HepG2 (cell line): ENCODE data around the gene ETV2. TPM values are rescaled to one million over a fixed set of nuclear protein-coding genes. Genes with fewer than 3 reads are reported as not detected.

ENCODE experiments used
- ATF1 ChIP-seq: IDR thresholded peaks from 2 replicates; pipeline ENCODE4 v1.6.1; 2016; ENCODE audit warnings: mild to moderate bottlenecking, control low read depth
- FLYWCH1 ChIP-seq: sonication (generic); formaldehyde crosslinking; IDR thresholded peaks from 2 replicates; pipeline ENCODE4 v1.8.1; 2023; ENCODE audit warnings: mild to moderate bottlenecking, missing genetic modification reagents
- HHEX ChIP-seq: IDR thresholded peaks from 2 replicates; pipeline ENCODE4 v1.6.1; 2016; ENCODE audit warnings: control low read depth
- IKZF5 ChIP-seq: IDR thresholded peaks from 2 replicates; pipeline ENCODE4 v1.6.1; 2018; ENCODE audit warnings: missing genetic modification reagents, mild to moderate bottlenecking, missing compliant biosample characterization
- KLF12 ChIP-seq: sonication (generic); formaldehyde crosslinking; IDR thresholded peaks from 2 replicates; pipeline ENCODE4 v1.4.0; 2020; ENCODE audit warnings: missing genetic modification reagents, borderline replicate concordance
- MED8 ChIP-seq: sonication (generic); formaldehyde crosslinking; IDR thresholded peaks from 2 replicates; pipeline ENCODE4 v1.8.1; 2023; ENCODE audit warnings: mild to moderate bottlenecking, missing genetic modification reagents; ENCODE audit not compliant: insufficient replicate concordance
- MLLT10 ChIP-seq: sonication (generic); formaldehyde crosslinking; IDR thresholded peaks from 2 replicates; pipeline ENCODE4 v1.4.0; 2020; ENCODE audit warnings: missing genetic modification reagents
- RBM39 ChIP-seq: fragments of 200-400 bp; formaldehyde crosslinking; IDR thresholded peaks from one replicate; pipeline ENCODE4 v1.6.1; 2018; ENCODE audit warnings: antibody characterized with exemption, mild to moderate bottlenecking, low read depth, low read length; ENCODE audit not compliant: poor library complexity, severe bottlenecking
- RNF219 ChIP-seq: sonication (generic); formaldehyde crosslinking; IDR thresholded peaks from 2 replicates; pipeline ENCODE4 v1.5.0; 2020; ENCODE audit warnings: mild to moderate bottlenecking, missing genetic modification reagents
- SRSF1 ChIP-seq: fragments of 200-400 bp; formaldehyde crosslinking; optimal IDR thresholded peaks from 2 replicates; pipeline ENCODE3; 2017; ENCODE audit warnings: mild to moderate bottlenecking, low read depth, low read length, moderate library complexity
- ZBTB40 ChIP-seq, 2 experiments: fragments of 450-650 bp in 1 of 2; sonication (generic) in 1 of 2; formaldehyde crosslinking in 1 of 2; IDR thresholded peaks; 2 replicates each; pipeline versions ENCODE4 v1.6.1 to v1.8.0; 2016 to 2022; ENCODE audit warnings: antibody characterized with exemption in 1 of 2, mild to moderate bottlenecking in 1 of 2, missing genetic modification reagents in 1 of 2
- ZNF275 ChIP-seq: sonication (generic); formaldehyde crosslinking; IDR thresholded peaks from 2 replicates; pipeline ENCODE4 v1.8.0; 2022; ENCODE audit warnings: missing genetic modification reagents, mild to moderate bottlenecking, inconsistent platforms, borderline replicate concordance
- ZNF556 ChIP-seq: sonication (generic); formaldehyde crosslinking; IDR thresholded peaks from 2 replicates; pipeline ENCODE4 v1.4.0; 2020; ENCODE audit warnings: mild to moderate bottlenecking, missing genetic modification reagents, borderline replicate concordance
- polyA plus RNA-seq, 8 experiments: library from polyadenylated mRNA; depleted of rRNA in 3 of 8; stranded (reverse) in 7 of 8; unstranded in 1 of 8; fragments of >200 nt; fragmentation: Illumina TruSeq in 4 of 8; extraction: Trizol in 4 of 8; gene quantifications; 2 replicates each; pipeline versions ENCODE4 v1.2.1 to v1.2.3, GENCODE V29; 2011 to 2016; ENCODE audit warnings: low read depth in 4 of 8, missing spikeins in 1 of 8, mixed read lengths in 1 of 8; ENCODE audit not compliant: insufficient read depth in 1 of 8
- total RNA-seq, 5 experiments: library from RNA; depleted of rRNA; stranded (reverse); fragments of >200 nt; fragmentation: Illumina TruSeq; extraction: Trizol; gene quantifications; 2 replicates each; pipeline ENCODE4 v1.2.3, GENCODE V29; 2016; ENCODE audit warnings: low read depth in 1 of 5

Gene ETV2
- total and polyA plus RNA-seq, 2 of the 13 experiments (the other 11 are each of a cell fraction or from before 2014, with no cell fraction given) = 0.07 to 0.20 TPM

GRCh38 chr19:35628565-35629331 lies 12.8 kb upstream of the ETV2 start, which contains the start of gene RBM42 (continued):
- TF ChIP-seq ZBTB40 (IDR thresholded peaks at IDR 0.05) (no peak), ZBTB40 (CRISPR knock-in tag; IDR thresholded peaks at IDR 0.05) (peak; percentile 76), MED8 (CRISPR knock-in tag) (no peak), SRSF1 (no peak), ATF1 (CRISPR knock-in tag) (peak; percentile 100), HHEX (peak; percentile 44; the same call in 1 of the 2 replicates), MLLT10 (CRISPR knock-in tag) (no peak), FLYWCH1 (CRISPR knock-in tag) (no peak), RBM39 (peak; percentile 84), KLF12 (CRISPR knock-in tag) (peak; percentile 76; the same call in 1 of the 2 replicates), RNF219 (CRISPR knock-in tag) (no peak), IKZF5 (CRISPR knock-in tag) (peak; percentile 64; the same call in 1 of the 2 replicates), ZNF556 (CRISPR knock-in tag) (peak; percentile 68; the same call in 1 of the 2 replicates), ZNF275 (CRISPR knock-in tag) (peak; percentile 77; the same call in 1 of the 2 replicates)
